GM18868 (cell line): ENCODE data around the gene CAVIN4.

Experiments
- ATAC-seq: cut with Tn5 transposase; IDR thresholded peaks from one replicate; pipeline ENCODE4 v1.9.1; 2021; ENCODE audit warnings: mild to moderate bottlenecking, moderate library complexity; ENCODE audit not compliant: unreplicated experiment

CAVIN4 gene, protein sequence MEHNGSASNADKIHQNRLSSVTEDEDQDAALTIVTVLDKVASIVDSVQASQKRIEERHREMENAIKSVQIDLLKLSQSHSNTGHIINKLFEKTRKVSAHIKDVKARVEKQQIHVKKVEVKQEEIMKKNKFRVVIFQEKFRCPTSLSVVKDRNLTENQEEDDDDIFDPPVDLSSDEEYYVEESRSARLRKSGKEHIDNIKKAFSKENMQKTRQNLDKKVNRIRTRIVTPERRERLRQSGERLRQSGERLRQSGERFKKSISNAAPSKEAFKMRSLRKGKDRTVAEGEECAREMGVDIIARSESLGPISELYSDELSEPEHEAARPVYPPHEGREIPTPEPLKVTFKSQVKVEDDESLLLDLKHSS

GRCh38 chr9:100577776-100578448 lies at the start of gene CAVIN4:
Gene CAVIN4 (plus strand): TSS chr9:100578079. CDS start chr9:100578144, 65 bp downstream.
- ATAC-seq, result no peak

GRCh38 chr9:100534401-100534800 lies 43.5 kb upstream of the CAVIN4 start:
- ATAC-seq, result no peak

GRCh38 chr9:100540327-100540726 lies 37.6 kb upstream of the CAVIN4 start:
- no peak for ATAC-seq

DNA sequence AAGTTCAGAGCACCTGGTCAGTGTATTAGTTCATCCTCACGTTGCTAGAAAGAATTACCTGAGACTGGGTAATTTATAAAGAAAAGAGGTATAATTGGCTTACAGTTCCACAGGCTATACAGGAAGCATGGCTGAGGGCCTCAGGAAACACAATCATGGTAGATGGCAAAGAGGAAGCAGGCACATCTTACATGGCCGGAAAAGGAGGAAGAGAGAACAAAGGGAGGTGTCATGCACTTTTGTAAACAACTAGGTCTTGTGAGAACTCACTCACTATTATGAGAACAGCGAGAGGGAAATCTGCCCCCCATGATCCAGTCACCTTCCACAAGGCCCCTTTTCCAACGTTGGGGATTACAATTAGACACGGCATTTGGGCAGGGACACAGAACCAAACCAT lies 28.8 kb upstream of the CAVIN4 start:
- no peak for ATAC-seq

DNA sequence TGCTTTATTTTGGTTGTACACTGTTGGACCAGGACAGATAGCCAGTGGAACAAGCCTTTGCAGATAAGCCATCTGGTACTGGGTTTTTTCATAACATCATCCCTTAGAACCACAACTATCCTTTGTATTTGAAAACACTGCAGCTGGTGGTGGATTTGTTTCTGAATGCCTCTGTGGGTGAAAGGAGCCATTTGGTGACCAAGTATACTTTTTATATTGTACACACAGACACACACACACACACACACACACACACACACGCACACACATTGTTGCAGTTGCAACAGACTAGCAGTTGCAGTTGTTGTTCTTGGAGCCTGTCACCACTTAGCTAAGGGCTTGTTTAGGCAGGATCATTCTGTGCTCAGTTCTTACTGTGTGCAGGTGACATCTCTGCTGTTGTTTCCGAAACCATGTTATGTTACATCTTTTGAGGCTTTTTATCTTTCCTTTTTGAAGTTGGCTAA lies 22.9 kb upstream of the CAVIN4 start:
- peak; percentile 24 for ATAC-seq

DNA sequence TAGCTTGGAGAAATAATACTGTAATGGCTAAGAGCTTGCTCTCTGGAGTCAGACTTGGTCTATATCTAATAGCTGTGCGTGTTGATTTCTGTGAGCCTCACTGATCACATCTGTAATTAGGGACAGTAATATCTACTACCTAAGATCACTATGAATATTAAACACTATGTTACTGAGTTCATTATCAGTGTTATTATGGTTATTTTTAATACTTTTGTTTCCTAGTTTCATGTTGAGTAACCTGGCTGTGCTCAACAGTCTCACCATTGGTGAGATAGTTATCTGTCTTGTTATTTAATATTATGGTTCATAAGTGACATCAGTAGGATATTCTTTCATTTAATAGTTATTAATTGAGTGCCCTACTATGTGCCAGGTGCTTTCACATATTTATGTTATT lies 22.4 kb upstream of the CAVIN4 start:
- peak; percentile 87 for ATAC-seq

DNA sequence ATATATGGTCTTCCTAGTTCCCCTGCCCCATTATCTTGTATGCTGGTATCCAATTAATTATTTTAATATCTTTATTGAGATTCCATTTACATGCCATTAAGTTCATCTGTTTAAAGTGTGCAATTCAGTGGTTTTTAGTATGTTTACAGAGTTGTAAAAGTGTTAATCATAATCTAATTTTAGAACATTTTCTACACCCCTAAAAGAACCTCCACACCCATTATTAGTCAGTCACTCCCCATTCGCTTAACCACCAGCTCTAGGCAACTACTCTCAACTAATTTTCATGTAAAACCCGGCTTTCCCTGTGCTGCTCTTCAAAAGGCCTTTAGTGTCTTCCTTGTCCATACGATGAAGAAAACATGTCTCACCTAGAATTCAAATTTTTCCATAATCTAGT lies 20.8 kb upstream of the CAVIN4 start:
- ATAC-seq, result no peak

DNA sequence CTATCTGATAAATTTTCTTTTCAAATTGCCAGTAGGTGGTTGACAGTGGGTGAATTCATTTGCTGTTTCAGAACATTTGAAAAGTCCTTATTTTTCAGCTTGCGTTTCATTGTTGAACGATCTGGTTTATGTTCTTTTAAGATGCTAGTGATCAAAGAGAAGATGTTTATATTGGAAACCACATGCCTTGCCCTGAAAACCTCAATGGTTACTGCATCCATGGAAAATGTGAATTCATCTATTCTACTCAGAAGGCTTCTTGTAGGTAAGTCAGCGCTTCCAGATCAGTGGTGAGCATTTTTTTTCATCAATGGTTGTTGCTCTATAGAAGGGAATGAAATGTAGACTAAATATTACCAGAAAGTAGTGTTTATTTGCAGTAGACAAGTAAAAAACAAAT lies 16.6 kb upstream of the CAVIN4 start:
- no peak for ATAC-seq

- no peak for ATAC-seq
These were observed 10.0 kb upstream of the CAVIN4 start for GRCh38 chr9:100567856-100568255.

- no peak for ATAC-seq
These were observed 4.1 kb upstream of the CAVIN4 start for GRCh38 chr9:100573655-100574260.

DNA sequence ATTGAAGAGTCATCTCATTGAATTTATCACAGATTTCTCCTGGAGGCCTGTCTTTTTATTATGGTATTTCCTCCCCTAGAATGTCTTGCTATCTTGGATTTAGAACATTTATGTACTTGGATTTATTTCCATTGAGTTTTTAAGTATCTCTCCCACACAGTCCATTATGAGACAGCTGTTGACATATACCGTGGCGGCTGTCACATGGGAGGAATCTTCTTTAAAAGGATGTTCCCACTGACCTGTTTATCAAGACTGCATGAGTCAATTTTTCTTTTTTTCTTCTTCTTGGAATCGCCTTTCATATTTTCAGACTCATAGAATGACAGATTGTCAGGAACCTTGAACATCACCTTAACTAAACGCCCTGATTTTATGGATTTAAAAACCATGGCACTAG lies 2.9 kb upstream of the CAVIN4 start:
- no peak for ATAC-seq

DNA sequence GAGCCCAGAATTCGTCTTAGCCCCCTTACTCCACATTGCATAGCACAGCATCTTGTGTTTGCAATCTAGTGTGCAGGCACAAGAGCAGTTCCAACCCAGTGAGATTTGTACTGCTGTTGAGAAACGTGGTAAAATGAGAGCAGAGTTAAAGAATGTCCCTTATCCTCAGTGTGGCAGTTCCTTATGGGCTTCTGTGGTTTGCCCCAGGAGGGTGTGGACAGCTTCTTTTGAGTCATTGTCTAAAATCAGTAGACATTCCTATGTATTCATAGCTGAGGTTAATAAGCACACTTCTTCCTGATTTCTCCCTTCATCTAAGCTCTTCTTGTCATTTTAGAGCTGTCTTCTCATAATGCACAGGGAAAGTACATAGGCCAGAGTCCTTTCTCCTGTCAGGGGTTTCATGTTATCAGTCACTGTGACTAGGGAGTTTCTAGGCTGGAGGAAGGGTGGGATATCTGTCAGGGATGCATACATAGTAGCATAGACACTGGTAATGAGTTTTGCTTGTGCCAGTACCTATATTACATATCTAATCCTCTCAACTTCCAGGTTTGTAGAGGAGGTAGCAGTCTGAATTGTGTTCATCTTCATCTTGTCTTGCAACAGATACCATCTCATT lies 2.0 kb upstream of the CAVIN4 start:
- peak; percentile 67 for ATAC-seq

- no peak for ATAC-seq
These were observed 731 bp downstream of the CAVIN4 start for GRCh38 chr9:100578610-100579009.

GRCh38 chr9:100579665-100580064 lies 1.8 kb downstream of the CAVIN4 start:
- ATAC-seq, result no peak

DNA sequence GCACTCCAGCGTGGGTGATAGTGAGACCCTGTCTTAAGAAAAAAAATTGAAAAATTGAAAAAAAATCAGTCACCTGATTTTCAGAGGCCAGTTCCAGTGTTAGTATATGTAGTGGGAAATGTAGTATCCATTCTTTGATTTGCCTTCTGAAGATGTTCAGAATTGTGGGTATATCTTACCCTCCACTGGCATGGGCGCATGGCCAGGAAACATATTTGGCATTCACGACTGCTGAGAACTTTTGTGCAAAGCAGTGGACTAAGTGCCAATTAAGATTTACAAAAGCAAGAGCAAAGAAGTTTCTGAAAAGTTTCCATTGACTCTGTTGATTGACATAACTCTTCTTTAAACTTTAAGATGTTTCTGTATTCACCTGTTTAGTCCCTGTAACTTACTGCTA lies 2.4 kb downstream of the CAVIN4 start:
- no peak for ATAC-seq

- ATAC-seq, result no peak
These were observed 3.2 kb downstream of the CAVIN4 start for GRCh38 chr9:100581081-100581480.

DNA sequence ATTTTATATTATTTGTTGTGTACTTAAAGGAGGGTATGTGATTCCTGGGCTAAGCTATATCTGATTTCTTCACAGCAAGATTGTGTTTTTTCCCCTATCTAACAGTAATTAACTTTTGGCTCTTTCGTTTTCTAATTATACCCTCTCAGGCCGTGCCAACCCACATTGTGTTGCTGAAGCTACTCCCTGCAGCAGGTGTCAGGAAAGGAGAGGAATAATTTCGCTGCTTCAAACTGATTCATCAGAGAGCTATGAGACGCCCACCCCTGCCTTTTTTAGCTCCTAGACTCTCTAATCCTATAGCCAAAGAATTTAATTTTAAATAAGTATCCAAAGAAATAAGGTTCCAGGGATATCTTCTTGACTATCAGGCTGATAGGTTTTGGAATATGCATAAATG lies 3.8 kb downstream of the CAVIN4 start:
- no peak for ATAC-seq

GRCh38 chr9:100583014-100583802 lies 5.3 kb downstream of the CAVIN4 start:
- ATAC-seq, result no peak

- ATAC-seq, result no peak
These were observed 7.1 kb downstream of the CAVIN4 start for GRCh38 chr9:100584951-100585350.

- ATAC-seq, result peak; percentile 75
These were observed 8.2 kb downstream of the CAVIN4 start for GRCh38 chr9:100586093-100586492.

DNA sequence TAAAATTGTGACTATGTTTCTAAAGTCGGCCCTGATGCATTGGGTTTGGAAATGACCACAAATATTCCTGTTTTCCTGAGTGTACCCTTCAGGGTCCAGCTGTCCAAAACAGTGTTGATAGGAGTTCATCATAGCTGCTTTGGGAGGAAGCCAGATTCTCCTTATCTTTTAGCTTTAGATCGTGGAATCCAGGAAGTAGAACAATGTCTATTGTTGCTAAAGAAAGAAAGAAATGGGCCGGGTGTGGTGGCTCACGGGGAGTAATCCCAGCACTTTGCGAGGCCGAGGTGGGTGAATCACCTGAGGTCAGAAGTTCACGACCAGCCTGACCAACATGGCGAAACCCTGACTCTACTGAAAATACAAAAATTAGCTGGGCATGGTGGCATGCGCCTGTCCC lies 9.5 kb downstream of the CAVIN4 start:
- no peak for ATAC-seq
